Gastroesophageal sphincter (tissue), 4 donors: ENCODE measurements around the gene OR2G3. TPM values are rescaled to one million over a fixed set of nuclear protein-coding genes. Genes with fewer than 3 reads are reported as not detected.

Experiments used
- ATAC-seq: fragments of 150-250 bp; one replicate; pipeline ENCODE4 v1.9.1; 2016; ENCODE audit warnings: mild to moderate bottlenecking, moderate library complexity
- H3K27ac ChIP-seq, 4 donors: fragments of 200-600 bp; sonication (generic) in 3 of 4; 1 replicate in 3 of 4; 2 replicates in 1 of 4; pipeline ENCODE4 v1.5.1; 2016 to 2019
- H3K27me3 ChIP-seq: fragments of 200-600 bp; sonication (generic); one replicate; pipeline ENCODE4 v1.5.1; 2019
- H3K36me3 ChIP-seq, 2 donors: fragments of 200-600 bp; sonication (generic); one replicate each; pipeline ENCODE4 v1.5.1; 2019; ENCODE audit warnings: control low read depth in 1 of 2
- H3K4me1 ChIP-seq, 3 donors: fragments of 200-600 bp; sonication (generic); 1 replicate in 2 of 3; 2 replicates in 1 of 3; pipeline ENCODE4 v1.5.1; 2016 to 2019; ENCODE audit warnings: control low read depth in 2 of 3
- H3K4me3 ChIP-seq, 2 donors: fragments of 200-600 bp; sonication (generic); one replicate each; pipeline ENCODE4 v1.5.1; 2019; ENCODE audit warnings: mild to moderate bottlenecking in 1 of 2, moderate library complexity in 1 of 2
- H3K9me3 ChIP-seq, 3 donors: fragments of 200-600 bp; sonication (generic); one replicate each; pipeline ENCODE4 v1.5.1; 2017 to 2019; ENCODE audit warnings: control low read depth in 2 of 3
- CTCF ChIP-seq, 4 experiments: fragments of 200-600 bp in 2 of 4; fragments of 450-650 bp in 2 of 4; sonication (generic) in 1 of 4; IDR thresholded peaks; one replicate each; pipeline ENCODE4 v1.5.1; 2017 to 2019; ENCODE audit warnings: antibody characterized with exemption in 4 of 4, mild to moderate bottlenecking in 2 of 4, moderate library complexity in 2 of 4
- EP300 ChIP-seq: sonication (generic); formaldehyde crosslinking; IDR thresholded peaks from one replicate; pipeline ENCODE4 v1.6.1; 2017; ENCODE audit warnings: antibody characterized with exemption, mild to moderate bottlenecking
- POLR2A ChIP-seq, 2 donors: fragments of 450-650 bp; IDR thresholded peaks; one replicate each; pipeline ENCODE4 v1.6.1; 2017; ENCODE audit warnings: antibody characterized with exemption in 2 of 2, mild to moderate bottlenecking in 2 of 2, moderate library complexity in 1 of 2
- POLR2AphosphoS5 ChIP-seq: sonication (generic); formaldehyde crosslinking; IDR thresholded peaks from one replicate; pipeline ENCODE4 v1.6.1; 2017; ENCODE audit warnings: antibody characterized with exemption
- WGBS, 2 donors: methylation state at CpG; one replicate each; pipeline ENCODE4 v1.1.5; 2018; ENCODE audit warnings: low coverage in 1 of 2; 5-methylcytosine and 5-hydroxymethylcytosine counted together
- total RNA-seq, 4 donors: library from RNA; depleted of rRNA; stranded (reverse); fragments of >200 nt; gene quantifications; one replicate each; pipeline ENCODE4 v1.1.0, GENCODE V29; 2016

The OR2G3 gene
- total RNA-seq, 4 donors from 2014 or later = not detected

DNA sequence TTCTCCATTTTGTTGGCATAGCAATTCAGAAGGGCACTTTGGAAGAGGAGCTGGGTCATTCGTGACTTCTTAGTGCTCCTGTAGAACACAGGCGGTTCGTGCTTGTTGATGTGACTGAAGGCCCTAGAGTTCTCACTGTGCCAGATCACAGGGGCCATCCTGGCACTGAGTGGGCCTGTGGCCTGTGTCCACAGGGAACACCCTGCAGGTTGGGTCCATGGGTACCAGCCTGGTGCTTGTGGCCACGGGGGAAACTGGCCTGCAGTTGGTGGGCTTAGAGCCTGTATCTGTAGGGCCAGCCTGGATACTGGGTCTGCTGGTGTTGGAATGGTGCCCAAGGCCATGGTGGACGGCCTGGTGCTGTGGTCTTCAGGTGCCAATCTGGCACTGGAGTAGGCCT is 9.2 kb downstream of the OR2G3 start:
- no peak for TF ChIP-seq EP300
- TF ChIP-seq POLR2A (IDR thresholded peaks at IDR 0.05) = no peak
- TF ChIP-seq POLR2AphosphoS5 = no peak
- no peak for TF ChIP-seq CTCF (IDR thresholded peaks at IDR 0.05)
- ATAC-seq = no peak
- Histone ChIP-seq H3K27me3 (no peaks in the 10 kb centered on the region), H3K27ac (no peak overlapping the region), H3K36me3 (no peaks in the 10 kb centered on the region), H3K9me3 (peaks cover 0 to 3% (median 0%) of the 10 kb centered on the region in 3 donors), H3K4me3 (no peak overlapping the region), H3K4me1 (no peaks in the 10 kb centered on the region)
- WGBS, 2 donors = 50 to 78% methylated on average over 1 to 2 of the region's 5 CpGs

DNA sequence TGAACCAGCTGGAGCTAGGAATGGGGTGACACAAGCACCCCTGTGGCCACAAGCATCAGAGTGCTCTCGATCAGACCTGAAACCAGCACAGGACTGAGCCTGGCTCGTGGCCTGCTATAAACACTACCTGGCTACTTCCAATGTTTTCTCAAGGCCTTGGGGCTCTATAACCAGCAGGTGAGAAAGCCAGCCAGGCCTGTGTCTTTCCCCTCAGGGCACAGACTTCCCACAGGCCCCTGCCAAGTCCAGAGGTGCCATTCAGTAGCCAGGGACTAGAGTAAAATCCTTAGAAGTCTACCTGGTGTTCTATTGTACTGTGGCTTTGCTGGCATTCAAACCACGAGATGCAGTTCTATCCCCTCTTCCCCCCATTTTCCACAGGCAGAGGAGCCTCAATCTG is 22.6 kb downstream of the OR2G3 start:
- Histone ChIP-seq H3K27ac (no peak overlapping the region), H3K9me3 (peaks cover 0 to 10% (median 0%) of the 10 kb centered on the region in 3 donors), H3K4me1 (no peaks in the 10 kb centered on the region), H3K36me3 (no peaks in the 10 kb centered on the region), H3K27me3 (no peaks in the 10 kb centered on the region), H3K4me3 (no peak overlapping the region)
- TF ChIP-seq CTCF (IDR thresholded peaks at IDR 0.05) (no peak), EP300 (no peak), POLR2AphosphoS5 (no peak), POLR2A (IDR thresholded peaks at IDR 0.05) (no peak)
- ATAC-seq = no peak
- 67 to 80% methylated on average over 1 of the region's 3 CpGs for WGBS, 2 donors

DNA sequence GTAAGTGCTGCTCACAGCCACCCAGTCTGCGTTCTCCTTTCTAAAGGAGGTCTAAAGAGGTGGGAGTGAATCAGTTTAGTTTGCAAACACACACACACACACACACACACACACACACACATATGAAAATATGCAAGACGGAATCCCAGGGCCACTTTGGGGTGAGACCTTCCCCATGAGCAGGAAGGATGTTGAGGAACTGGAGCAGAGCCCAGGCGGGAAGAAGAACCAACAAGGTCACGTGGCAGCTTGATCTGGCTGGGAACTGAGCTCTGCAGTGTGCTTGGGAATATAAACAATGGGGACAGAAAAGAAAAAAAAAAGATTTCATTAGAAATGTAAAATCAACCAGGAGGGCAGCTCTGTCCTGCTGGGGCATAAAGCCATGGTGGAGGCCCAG is 32.6 kb downstream of the OR2G3 start:
- WGBS, 2 donors = 43 to 63% methylated on average over 3 to 4 of the region's 4 CpGs
- no peak for ATAC-seq
- Histone ChIP-seq H3K9me3 (peaks cover 0 to 11% (median 0%) of the 10 kb centered on the region in 3 donors), H3K4me3 (no peak overlapping the region), H3K27me3 (peaks cover 38% of the 10 kb centered on the region), H3K4me1 (no peaks in the 10 kb centered on the region), H3K36me3 (no peaks in the 10 kb centered on the region), H3K27ac (no peak overlapping the region)
- TF ChIP-seq CTCF (IDR thresholded peaks at IDR 0.05) (no peak), POLR2A (IDR thresholded peaks at IDR 0.05) (no peak), EP300 (no peak)

DNA sequence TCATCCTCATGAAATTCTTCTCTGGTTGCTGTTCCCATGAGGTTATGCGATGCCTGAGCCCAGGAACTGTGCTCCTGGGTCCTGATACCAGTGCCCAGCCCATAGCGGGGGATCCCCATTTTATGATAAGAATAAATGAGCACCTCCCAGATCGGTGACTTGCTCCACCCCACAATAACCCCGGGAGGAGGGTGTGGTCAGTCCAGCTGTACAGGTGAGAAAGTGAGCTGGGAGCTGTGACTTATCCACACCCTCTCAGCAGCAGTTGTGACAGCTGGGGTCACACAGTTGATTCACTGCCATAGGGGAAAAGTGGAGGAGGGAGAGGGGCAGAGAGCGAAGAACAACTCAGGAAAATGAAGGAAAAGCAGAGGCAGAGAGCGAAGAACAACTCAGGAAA is 33.4 kb downstream of the OR2G3 start:
- Histone ChIP-seq H3K4me3 (no peak overlapping the region), H3K27me3 (peaks cover 38% of the 10 kb centered on the region), H3K4me1 (no peaks in the 10 kb centered on the region), H3K36me3 (no peaks in the 10 kb centered on the region), H3K9me3 (peaks cover 0 to 11% (median 0%) of the 10 kb centered on the region in 3 donors), H3K27ac (no peak overlapping the region)
- WGBS, 2 donors = 86 to 90% methylated on average over 2 to 6 of the region's 6 CpGs
- ATAC-seq = no peak
- TF ChIP-seq CTCF (IDR thresholded peaks at IDR 0.05) (no peak), EP300 (no peak), POLR2A (IDR thresholded peaks at IDR 0.05) (no peak), POLR2AphosphoS5 (no peak)

DNA sequence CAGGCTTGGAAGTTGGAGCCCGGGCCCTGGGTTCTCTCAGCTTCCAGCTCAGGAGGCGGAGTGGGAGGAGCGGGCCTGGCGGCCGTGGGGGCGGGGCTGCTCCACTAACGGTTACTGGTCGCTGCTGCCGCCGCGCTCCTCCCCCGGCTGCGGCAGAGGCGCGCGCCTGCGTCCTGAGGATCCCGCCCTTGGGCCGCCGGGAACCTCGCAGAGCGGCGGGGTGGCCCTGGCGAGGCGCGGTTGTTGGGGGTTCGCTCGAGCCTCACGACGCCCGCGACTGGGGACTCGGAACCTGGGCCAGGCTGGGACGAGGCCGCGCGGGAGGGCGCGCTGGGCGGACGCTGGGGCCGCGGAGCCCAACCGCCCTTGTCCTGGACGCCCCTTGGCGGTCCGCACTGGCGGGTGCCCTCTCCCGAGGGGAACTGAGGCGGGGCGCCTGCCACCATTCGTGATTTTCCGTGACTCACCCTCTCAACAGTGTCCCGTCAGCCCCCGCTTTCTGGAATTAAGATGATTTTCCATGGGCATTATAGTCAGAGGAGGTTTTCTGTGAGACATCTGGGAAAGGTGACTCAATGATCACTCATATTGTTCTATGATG is 34.1 kb downstream of the OR2G3 start:
- H3K9me3 ChIP-seq = peaks cover 0 to 11% (median 0%) of the 10 kb centered on the region in 3 donors
- TF ChIP-seq POLR2A (IDR thresholded peaks at IDR 0.05) (peak; percentile 11 to 37), POLR2AphosphoS5 (no peak)
- H3K4me1 ChIP-seq = no peaks in the 10 kb centered on the region
- peaks cover 38% of the 10 kb centered on the region for H3K27me3 ChIP-seq
- H3K36me3 ChIP-seq = no peaks in the 10 kb centered on the region
- peak; percentile 88 for ATAC-seq
- no CpG with 5 or more reads among the region's 55 CpGs for WGBS, 2 donors
- peak overlapping the region in 3 of 4 donors; percentile 60 to 66 (median 61) for H3K27ac ChIP-seq
- peak overlapping the region; percentile 1 to 45 for H3K4me3 ChIP-seq
